Stimulated activated CD8-positive, alpha-beta memory T cell treated with anti-CD3 and anti-CD28 coated beads, Interleukin-15, amount 100 ng/mL, for 4 hours (primary cell): ENCODE data around the gene RGS2.

ENCODE experiments used
- DNase-seq, 2 donors: peaks; one replicate each; pipeline ENCODE4 v3.0.0-alpha.2; 2020; ENCODE audit warnings: low read depth in 2 of 2

Gene RGS2

DNA sequence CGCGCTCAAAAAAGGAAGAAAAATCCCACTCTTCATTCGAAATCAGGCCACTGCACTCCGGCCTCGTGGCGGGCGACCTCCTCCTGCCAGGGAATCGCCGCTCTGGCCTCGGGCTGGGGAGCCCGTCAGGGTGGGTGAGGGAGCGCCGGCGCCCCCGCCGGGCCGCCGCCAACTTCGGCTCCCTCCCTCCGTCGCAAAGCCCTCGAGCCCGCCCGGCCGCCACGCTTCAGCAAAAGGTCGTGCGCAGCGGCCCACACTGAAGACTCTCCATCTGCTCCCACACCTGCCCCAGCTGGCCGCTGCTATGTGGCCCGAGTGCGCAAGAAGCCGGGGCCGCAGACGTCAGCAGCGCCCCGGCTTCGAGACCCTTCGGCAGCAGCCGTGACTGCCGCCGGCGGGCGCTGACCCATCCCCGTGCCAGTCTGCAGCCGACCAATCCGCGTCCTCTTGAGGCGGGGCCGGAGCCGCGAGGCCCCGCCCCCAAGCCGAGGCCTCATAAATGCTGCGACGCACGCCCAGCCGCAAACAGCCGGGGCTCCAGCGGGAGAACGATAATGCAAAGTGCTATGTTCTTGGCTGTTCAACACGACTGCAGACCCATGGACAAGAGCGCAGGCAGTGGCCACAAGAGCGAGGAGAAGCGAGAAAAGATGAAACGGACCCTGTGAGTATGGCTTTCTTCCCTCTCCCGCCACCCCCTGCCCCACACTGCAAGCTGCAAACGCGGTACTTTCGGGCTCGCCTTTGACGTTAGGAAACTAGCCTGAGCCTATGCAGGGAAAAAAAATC is at the start of gene RGS2:
RGS2 (plus strand) TSS at position 522 of the 789 bp plus-strand sequence; CDS start at position 555, 33 bp downstream.
- peak; percentile 74 for DNase-seq

DNA sequence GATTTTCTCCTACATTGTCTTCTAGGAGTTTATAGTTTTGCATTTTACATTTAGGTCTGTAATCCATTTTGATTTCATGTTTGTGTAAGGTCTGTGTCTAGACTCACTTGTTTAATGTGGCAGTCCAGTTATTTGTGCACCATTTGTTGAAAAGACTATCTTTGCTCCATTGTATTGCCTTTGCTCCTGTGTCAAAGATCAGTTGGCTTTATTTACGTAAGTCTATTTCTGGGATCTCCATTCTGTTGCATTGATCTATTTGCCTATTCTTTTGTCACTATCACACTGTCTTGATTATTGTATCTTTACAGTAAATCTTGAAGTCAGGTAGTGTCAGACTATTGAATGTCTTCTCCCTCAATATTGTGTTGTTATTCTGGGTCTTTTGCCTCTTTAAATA is 49.7 kb upstream of the RGS2 start:
- DNase-seq = no peak

DNA sequence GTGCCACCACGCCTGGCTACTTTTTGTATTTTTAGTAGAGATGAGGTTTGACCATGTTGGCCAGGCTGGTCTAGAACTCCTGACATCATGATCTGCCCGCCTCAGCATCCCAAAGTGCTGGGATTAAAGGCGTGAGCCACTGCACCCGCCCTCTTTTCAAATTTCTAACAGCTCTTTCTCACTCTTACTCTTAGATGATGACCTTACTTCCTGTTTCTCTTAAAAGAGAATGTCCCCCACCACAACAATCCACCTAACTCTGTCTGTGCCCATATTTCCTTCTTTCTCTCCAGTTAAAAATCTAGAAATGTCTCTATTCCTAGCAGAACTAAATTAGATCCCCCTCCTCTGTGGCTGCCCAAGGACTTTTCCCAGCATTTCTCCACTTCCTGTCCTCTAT is 46.6 kb upstream of the RGS2 start:
- no peak for DNase-seq

DNA sequence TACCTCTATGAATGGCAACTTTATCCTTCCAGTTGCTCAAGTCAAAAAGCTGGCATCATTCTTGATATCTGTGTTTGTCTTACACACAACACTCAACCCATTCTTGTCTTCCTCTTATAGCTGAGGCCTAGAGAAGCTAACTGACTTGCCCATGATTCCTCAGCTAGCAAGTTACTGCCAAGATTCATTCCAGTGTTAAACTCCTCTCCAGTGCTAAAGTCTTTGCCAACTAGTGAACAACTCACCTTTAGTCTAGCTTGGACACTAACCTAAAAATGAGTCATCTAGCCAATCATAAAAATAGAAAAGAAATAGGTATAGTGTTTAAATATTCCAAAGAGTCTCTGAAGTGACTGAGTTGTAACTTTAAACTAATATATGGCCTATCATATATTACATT is 45.6 kb upstream of the RGS2 start:
- DNase-seq = no peak

DNA sequence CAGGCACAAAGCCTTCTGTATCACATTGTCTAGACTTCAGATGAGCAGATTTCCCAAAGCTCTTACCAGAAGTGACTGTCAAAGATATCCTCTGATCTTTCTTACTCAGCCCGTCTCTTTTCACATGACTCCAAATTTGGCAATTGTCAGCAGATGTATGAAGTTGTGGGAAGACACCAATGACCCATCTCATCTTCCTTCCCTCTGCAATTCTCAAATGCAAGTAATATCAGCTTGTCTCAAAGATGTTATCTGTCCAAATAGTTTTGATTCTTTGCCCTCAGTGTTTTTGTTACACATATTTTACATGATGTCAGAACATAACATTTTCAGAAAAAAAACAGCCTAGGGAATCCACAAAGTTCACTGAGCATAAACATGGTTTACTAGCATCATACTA is 45.1 kb upstream of the RGS2 start:
- DNase-seq = no peak

DNA sequence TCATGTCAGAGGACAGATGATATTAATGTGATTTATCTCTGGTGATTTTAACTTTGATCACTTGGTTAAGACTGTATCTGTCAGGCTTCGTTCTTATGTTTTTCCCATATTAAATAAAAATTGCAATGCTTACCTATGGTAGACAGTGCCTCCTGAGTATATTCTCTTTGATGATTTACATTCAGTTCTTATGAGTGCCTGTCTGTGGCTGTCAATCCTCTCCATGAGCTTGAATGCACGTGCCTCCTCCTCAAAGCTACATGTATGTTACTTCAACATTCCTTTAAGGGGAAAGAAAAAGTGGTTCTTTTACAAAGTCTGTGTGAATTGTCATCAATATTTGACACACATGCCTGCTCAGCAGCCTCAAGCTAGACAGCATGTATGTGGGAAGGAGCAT is 44.2 kb upstream of the RGS2 start:
- DNase-seq = no peak

DNA sequence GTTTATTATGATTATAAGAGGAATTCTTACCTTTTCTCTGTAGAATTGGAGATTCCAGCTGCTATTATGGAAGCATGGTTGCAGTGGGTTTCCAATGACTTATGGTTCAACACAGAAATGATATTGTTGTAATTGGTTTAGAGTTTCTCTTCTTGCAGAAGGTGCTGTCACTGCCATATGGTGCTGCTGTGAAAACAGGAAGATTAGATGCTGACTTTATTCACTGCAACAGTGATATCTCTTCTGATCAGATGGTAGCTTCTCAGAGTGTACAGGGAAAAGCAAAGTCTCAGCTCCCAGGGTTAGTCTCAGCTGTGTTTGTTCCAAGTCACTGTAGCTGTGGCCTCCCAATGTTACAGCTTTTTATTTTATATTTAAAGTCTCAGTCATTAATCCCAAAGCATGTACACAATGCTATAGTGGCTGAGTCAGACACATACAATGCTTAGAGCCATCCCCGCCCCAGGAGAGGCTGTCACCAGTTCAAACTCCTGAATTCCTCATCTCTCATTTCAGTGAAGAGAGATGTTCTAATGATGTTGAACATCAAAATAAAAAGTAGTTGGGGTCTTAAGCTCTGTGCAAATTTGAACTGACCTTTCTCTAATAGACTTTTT is 42.7 kb upstream of the RGS2 start:
- no peak for DNase-seq

DNA sequence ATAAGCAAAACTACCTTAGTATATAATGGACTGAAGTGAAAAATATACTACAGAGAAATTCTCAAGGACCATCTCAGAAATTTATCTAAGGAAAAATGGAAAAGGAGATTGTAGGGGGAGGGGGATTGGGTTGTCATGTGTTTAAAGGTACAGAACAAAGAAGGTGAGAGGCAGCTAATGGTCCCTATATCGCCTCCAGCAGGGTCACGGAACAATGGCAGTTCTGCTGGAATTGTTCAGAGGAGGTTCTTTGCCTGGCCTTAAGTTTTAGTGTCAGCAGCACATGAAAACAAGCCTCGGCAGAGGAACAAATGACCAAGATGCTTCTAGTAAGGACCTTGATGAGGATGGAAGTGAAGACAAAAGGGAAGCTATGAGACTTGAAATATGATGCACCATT is 42.0 kb upstream of the RGS2 start:
- no peak for DNase-seq

- no peak for DNase-seq
These were observed 41.0 kb upstream of the RGS2 start for GRCh38 chr1:192767798-192768197.

DNA sequence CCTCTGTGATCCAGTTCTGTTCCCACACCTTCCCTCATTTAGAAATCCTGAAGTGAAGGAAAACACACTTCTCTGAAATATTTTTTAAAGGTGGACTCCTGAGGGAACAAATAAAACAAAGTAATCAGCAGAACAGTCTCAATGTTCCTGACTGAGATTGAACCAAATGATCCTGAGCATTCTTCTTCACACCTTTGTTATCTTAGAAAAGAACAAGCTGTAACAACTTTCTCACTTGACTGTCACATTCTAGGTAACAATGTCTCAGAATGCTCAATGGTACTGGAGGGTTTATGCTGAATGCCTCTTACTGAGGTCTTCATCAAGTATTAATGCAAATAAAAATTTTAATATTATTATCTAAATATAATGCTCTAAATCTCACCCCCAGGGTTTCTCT is 40.4 kb upstream of the RGS2 start:
- no peak for DNase-seq

DNA sequence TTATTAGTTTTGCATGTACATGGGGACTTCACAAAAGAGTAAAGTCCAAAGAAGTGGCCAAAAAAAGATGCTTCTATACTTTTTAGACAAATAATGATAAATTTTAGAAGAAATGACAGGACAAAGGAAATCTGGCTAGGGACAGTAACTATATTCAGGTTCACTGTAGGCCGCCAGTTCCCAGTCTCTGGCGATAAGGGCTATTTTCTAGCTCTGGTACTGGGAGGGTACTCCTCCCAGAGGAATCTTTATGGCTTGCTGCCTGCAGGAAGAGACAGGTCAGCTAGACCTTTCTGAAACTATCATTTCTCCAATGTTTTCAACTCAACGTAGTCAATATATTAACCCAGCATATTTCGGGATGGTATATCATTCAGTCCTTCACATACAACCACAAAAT is 37.5 kb upstream of the RGS2 start:
- no peak for DNase-seq

DNA sequence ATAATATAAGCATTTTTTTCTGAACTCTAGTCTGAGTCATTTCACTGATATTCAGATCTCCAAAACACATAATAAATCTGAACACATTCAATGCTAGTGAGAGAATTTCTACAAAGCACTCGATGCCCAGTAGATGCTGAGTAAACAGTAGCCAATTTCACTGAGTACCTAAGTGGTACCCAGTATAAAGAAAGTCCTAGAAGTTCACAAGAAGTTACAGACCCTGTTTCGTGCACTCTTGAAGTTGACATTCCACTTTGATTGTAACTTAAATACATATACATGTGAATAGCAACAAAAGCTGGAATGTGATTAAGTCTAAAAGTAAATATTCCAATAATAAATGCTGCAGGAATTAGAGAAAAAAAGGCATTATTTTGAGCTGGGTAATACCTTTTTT is 33.2 kb upstream of the RGS2 start:
- DNase-seq = no peak

- no peak for DNase-seq
These were observed 32.6 kb upstream of the RGS2 start for GRCh38 chr1:192776206-192776605.

GRCh38 chr1:192776998-192777397 is 31.8 kb upstream of the RGS2 start:
- no peak for DNase-seq

DNA sequence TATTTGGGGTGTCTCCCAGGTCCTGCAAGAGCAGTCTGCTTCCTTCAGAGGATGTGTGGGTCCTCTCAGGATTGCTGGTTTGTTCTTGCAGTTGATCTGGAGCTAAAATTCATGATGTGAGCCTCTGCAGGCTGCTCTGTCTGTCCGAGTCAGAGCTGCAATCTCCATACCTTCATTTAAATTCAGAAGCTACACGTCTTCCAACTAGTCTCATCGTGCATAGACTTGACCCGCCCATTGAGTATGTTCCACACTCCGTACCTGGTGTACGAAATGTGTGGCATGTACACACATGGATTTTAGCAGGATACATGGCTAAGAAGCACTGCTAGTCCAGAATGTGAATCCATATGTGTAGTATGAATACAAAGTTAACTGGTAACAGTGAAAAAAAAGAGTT is 25.0 kb upstream of the RGS2 start:
- no peak for DNase-seq

DNA sequence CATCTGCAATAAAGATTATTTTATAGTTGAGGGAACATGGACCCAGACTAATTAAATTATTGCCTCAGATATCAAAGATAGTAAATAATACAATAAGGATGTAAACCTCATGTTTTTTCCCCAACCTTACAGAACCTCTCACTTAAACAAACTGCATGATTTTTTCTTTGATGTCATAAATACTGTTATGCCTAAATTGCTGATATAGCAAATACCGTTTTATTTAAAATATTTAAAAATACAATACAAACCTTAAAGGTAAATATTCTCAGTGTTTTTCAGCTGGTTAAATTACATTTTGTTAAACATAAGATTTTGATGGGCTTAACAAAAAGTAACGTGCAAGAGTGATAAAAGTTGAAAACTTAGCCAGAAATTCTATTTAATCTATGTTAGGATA is 24.4 kb upstream of the RGS2 start:
- no peak for DNase-seq

- DNase-seq = no peak
These were observed 22.3 kb upstream of the RGS2 start for GRCh38 chr1:192786576-192786975.

- DNase-seq = no peak
These were observed 20.8 kb upstream of the RGS2 start for GRCh38 chr1:192787914-192788585.

DNA sequence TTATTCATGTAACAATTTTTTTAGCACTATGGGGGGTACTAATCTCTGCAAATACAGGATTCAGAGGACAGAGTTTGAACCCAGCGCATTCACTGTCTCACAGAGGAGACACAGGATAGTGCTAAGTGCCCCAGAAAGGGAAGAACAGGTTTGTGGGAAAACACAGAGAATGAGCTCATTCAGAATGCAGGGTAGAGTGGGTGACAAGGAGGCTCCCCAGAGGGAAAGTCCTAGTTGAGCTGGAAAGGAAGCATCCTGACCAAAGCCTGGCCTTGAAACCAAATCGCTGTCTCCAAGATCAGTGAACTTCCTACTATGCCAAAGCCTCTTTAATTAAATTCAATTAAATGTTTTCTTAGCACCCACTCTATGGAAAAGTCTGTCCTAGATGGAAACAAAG is 19.0 kb upstream of the RGS2 start:
- DNase-seq = no peak

DNA sequence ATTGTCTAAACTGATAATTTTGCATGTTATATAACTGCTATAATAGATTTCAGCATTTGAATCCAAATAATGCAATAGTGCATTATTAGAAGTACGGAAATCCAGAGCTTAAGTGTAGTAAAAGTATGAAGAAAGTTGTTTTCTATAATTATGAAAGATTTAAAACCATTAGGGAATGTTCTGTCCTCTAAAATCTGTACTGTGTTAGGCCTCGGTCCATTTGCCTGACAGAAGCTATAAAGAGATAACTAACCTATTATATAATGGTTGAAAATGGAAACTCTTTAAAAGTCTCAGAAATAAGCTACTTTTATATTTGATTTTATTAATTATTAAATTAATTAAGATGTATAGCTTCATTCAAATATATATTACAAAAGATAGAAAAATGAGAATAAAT is 16.2 kb upstream of the RGS2 start:
- no peak for DNase-seq

GRCh38 chr1:192793983-192794767 is 14.7 kb upstream of the RGS2 start:
- DNase-seq = no peak

GRCh38 chr1:192794768-192795035 is 14.1 kb upstream of the RGS2 start:
- no peak for DNase-seq
